ENCODE data around the gene SNX19. TPM values are rescaled to one million over a fixed set of nuclear protein-coding genes. Genes with fewer than 3 reads are reported as not detected.

SNX19 gene
- total RNA-seq, 1 donor from 2014 or later: 45.6 TPM

DNA sequence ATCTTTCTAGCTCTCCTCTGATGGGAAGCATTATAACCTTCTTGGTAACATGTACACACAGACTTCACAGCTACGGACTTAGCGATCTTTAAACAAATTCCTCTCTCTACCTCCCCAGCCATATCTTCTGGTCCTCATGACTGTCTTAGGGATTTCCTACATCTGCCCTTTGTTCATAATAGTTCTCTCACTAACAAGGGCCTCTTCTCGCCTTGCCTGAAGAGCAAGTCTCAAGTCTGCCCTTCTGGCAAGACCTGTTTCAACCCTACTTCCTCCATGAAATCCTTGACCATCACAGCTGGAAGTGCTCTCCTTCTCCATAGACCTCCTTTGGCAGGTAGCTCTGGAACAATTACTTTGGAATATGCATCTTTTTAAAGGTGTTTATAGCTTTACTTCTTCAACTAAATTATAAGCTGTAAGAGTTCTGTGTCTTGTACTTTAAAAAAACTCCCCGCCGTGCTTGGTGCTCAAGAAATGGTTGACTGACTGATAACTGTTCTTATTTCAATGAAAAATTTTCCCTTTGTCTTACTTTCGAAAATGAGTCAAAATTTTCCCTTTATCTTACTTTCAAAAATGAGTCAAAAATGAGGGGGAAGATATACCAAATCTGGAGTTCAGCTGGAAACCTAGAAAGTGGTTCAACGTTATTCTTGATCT is 34.7 kb downstream of the SNX19 start:
- Histone ChIP-seq H2AFZ (ENCODE audit: low read depth, low read length) (no peak overlapping the region), H3K27me3 (ENCODE audit: insufficient read depth, low read length) (no peaks in the 10 kb centered on the region), H3K4me2 (ENCODE audit: low read length) (no peak overlapping the region), H3K79me2 (ENCODE audit: insufficient read depth, low read length) (no peaks in the 10 kb centered on the region), H3K9ac (ENCODE audit: low read length) (no peak overlapping the region), H3K4me1 (ENCODE audit: insufficient read depth, low read length) (peaks cover 9% of the 10 kb centered on the region), H3K4me3 (ENCODE audit: insufficient read depth, low read depth, low read length) (no peak overlapping the region), H4K20me1 (ENCODE audit: insufficient read depth, low read length) (no peaks in the 10 kb centered on the region), H3K27ac (ENCODE audit: low read depth, low read length) (peak overlapping the region; percentile 35), H3K36me3 (ENCODE audit: insufficient read depth, low read length) (peaks cover 54% of the 10 kb centered on the region), H3K9me3 (ENCODE audit: insufficient read depth, low read depth, low read length) (no peaks in the 10 kb centered on the region)
- Mint-ChIP-seq H3K4me3 (ENCODE audit: unreplicated experiment) (no peak overlapping the region), H3K9me3 (ENCODE audit: unreplicated experiment) (no peaks in the 10 kb centered on the region), H3K27me3 (ENCODE audit: low read depth, unreplicated experiment) (no peaks in the 10 kb centered on the region), H3K27ac (ENCODE audit: unreplicated experiment) (no peak overlapping the region), H3K36me3 (ENCODE audit: low read depth, unreplicated experiment) (peaks cover 55% of the 10 kb centered on the region), H3K4me1 (ENCODE audit: low read depth, unreplicated experiment) (peaks cover 18% of the 10 kb centered on the region)
- TF ChIP-seq EZH2 (IDR thresholded peaks at IDR 0.05; ENCODE audit: insufficient read depth, low read length): no peak
- TF ChIP-seq, protein P1, sequence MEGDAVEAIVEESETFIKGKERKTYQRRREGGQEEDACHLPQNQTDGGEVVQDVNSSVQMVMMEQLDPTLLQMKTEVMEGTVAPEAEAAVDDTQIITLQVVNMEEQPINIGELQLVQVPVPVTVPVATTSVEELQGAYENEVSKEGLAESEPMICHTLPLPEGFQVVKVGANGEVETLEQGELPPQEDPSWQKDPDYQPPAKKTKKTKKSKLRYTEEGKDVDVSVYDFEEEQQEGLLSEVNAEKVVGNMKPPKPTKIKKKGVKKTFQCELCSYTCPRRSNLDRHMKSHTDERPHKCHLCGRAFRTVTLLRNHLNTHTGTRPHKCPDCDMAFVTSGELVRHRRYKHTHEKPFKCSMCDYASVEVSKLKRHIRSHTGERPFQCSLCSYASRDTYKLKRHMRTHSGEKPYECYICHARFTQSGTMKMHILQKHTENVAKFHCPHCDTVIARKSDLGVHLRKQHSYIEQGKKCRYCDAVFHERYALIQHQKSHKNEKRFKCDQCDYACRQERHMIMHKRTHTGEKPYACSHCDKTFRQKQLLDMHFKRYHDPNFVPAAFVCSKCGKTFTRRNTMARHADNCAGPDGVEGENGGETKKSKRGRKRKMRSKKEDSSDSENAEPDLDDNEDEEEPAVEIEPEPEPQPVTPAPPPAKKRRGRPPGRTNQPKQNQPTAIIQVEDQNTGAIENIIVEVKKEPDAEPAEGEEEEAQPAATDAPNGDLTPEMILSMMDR (IDR thresholded peaks at IDR 0.05; ENCODE audit: insufficient read depth, low read depth, low read length): no peak
- DNase-seq (ENCODE audit: low read depth): no peak
- no peak for FAIRE-seq

DNA sequence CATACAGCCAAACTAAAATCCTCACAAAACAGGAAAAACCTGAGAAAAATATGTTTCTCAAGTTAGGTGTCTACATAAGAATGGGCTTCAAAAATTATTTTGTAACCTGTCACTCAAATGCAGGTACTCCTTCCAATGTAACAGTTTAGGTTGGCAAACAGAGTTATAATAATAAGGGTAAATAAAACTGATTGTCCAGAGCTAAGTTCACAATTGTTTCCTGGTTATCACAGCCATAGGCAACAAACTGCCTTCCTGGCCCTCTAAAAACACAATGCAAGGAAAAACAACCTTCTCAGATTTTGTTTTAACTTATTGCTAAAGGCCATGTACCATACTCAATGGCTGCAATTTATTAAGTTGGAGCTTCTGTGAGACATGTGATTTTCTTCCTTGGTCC is 36.4 kb downstream of the SNX19 start:
- Mint-ChIP-seq H3K27me3 (ENCODE audit: low read depth, unreplicated experiment) (no peaks in the 10 kb centered on the region), H3K4me1 (ENCODE audit: low read depth, unreplicated experiment) (peaks cover 21% of the 10 kb centered on the region), H3K9me3 (ENCODE audit: unreplicated experiment) (no peaks in the 10 kb centered on the region), H3K4me3 (ENCODE audit: unreplicated experiment) (no peak overlapping the region), H3K36me3 (ENCODE audit: low read depth, unreplicated experiment) (peaks cover 52% of the 10 kb centered on the region), H3K27ac (ENCODE audit: unreplicated experiment) (no peak overlapping the region)
- Histone ChIP-seq H3K4me1 (ENCODE audit: insufficient read depth, low read length) (peaks cover 14% of the 10 kb centered on the region), H3K9me3 (ENCODE audit: insufficient read depth, low read depth, low read length) (no peaks in the 10 kb centered on the region), H3K4me3 (ENCODE audit: insufficient read depth, low read depth, low read length) (no peak overlapping the region), H4K20me1 (ENCODE audit: insufficient read depth, low read length) (no peaks in the 10 kb centered on the region), H2AFZ (ENCODE audit: low read depth, low read length) (no peak overlapping the region), H3K79me2 (ENCODE audit: insufficient read depth, low read length) (no peaks in the 10 kb centered on the region), H3K4me2 (ENCODE audit: low read length) (no peak overlapping the region), H3K9ac (ENCODE audit: low read length) (no peak overlapping the region), H3K36me3 (ENCODE audit: insufficient read depth, low read length) (peaks cover 55% of the 10 kb centered on the region), H3K27ac (ENCODE audit: low read depth, low read length) (no peak overlapping the region), H3K27me3 (ENCODE audit: insufficient read depth, low read length) (no peaks in the 10 kb centered on the region)
- TF ChIP-seq, protein P1 (IDR thresholded peaks at IDR 0.05; ENCODE audit: insufficient read depth, low read depth, low read length): no peak
- no peak for TF ChIP-seq EZH2 (IDR thresholded peaks at IDR 0.05; ENCODE audit: insufficient read depth, low read length)
- no peak for FAIRE-seq
- no peak for DNase-seq (ENCODE audit: low read depth)

All from astrocyte (in vitro differentiated cells and primary cell).